HG03460 (cell line): ENCODE measurements around the gene ACSS1.

Experiments
- ATAC-seq: cut with Tn5 transposase; IDR thresholded peaks from one replicate; pipeline ENCODE4 v1.9.1; 2021; ENCODE audit not compliant: unreplicated experiment

The ACSS1 gene

GRCh38 chr20:25033265-25033923 lies 24.5 kb downstream of the ACSS1 start:
- no peak for ATAC-seq

GRCh38 chr20:25032478-25033264 lies 25.3 kb downstream of the ACSS1 start:
- no peak for ATAC-seq

DNA sequence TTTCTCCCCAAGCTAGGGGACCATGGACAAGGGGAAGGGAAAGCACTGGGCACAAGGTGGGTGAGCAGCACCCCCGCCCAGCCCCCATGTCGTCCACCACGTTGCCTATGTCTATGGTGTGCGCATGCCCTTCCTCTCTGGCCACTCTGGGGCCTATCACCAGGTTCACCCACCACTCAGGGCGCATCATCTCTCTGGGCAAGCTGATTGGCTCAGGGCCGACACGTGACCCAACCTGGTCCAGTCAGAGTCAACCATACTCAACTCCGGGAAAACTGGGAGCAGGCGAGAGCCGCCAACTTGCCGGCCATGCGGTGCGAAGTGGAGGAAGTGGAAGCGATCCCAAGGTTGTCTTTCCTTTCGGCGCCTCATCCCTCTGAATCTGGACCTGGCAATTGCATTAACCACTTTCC lies 25.9 kb downstream of the ACSS1 start:
- ATAC-seq, result no peak

GRCh38 chr20:25031241-25031640 lies 26.7 kb downstream of the ACSS1 start:
- ATAC-seq, result no peak

- ATAC-seq, result no peak
Observed at GRCh38 chr20:25030649-25031207, 27.2 kb downstream of the ACSS1 start.

DNA sequence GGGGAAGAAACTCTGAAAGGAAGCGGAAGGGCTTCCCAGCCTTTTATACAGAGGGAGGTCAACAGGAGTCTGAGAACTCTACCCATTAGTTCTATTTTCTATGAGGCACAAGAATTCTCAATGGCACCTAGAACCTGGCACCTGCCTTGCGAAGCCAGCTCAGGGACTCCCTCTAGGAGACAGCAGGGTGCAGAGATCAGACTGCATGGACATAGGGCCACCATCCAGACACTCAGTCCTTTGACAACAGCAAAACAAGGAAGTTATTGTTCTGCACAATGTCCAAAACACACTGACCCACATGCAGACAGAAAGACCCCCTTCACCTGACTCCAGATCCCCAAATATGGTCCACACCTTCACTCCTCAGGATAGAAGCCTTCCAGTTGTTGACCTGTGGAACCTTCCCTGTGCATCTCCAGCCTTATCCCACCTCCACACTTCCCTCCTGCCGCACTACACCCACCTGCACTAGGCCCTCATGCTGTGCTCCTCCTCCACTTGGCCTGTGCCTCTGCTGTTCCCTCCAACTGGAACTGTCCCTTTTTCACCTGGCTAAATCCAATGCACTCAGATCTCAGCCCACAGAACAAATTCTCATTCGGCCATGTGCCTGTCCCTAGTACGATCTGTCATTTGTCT lies 27.8 kb downstream of the ACSS1 start:
- no peak for ATAC-seq

- ATAC-seq, result no peak
Observed at GRCh38 chr20:25025986-25026605, 31.8 kb downstream of the ACSS1 start.

GRCh38 chr20:25025091-25025861 lies 32.7 kb downstream of the ACSS1 start:
- no peak for ATAC-seq

DNA sequence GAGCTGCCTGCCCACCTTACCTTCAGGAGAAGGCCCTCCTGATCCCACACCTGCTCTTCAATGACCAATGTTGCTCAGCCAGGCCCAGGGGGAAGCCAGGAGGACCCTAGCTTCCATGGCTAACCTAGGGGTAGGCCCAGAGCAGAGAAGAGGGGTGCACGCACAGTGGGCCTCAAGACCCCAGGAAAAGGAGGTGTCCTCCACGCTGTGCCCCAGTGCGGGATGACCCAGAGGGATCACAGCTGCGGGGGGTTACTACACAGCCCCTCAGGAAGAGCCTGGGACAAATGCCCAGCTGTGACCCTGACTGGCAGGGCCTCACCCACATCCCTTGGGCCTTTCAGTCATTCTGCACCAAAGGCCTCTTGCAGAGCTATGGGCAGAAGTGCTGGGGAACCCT lies 33.8 kb downstream of the ACSS1 start:
- ATAC-seq, result no peak

DNA sequence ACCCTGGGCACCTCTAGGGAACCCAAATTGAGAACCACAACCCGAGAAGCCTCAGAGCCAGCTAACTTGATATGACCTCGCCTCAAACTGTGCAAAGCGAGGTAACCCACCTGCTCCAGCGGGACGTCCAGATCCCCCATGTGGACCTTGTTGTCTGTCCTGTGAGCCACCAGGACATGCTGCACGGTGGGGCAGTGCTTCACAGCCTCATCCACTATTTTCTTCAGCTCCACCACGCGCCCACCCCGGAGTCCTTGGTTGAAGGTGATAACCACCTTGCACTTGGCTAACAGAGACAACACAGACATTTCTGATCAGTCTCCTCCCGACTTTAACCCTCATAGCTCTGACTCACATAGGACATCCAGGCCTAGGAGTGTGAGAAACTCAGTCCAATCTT lies 34.6 kb downstream of the ACSS1 start:
- no peak for ATAC-seq

DNA sequence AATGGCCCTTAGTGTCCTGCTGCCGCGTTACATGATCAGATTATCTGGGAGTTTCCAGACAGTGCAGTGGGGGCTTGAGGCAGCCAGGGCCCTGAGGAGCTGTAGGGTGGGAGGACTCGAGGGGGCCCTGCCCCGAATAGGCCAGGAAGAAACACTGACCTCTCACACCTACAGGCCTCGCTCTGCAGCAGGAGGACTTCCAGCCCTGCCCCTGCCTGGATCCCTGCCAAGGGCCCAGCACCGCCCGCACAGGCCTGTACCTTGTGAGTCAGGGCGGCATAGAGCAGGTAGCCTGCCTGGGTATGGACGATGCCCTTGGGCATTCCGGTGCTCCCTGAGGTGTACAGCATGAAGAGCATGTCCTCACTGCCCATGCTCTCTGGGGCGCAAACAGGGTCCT lies 35.3 kb downstream of the ACSS1 start:
- no peak for ATAC-seq

GRCh38 chr20:25021336-25021735 lies 36.6 kb downstream of the ACSS1 start:
- no peak for ATAC-seq

GRCh38 chr20:25020901-25021301 lies 37.0 kb downstream of the ACSS1 start:
- ATAC-seq, result no peak

GRCh38 chr20:25020345-25020744 lies 37.6 kb downstream of the ACSS1 start:
- ATAC-seq, result no peak

DNA sequence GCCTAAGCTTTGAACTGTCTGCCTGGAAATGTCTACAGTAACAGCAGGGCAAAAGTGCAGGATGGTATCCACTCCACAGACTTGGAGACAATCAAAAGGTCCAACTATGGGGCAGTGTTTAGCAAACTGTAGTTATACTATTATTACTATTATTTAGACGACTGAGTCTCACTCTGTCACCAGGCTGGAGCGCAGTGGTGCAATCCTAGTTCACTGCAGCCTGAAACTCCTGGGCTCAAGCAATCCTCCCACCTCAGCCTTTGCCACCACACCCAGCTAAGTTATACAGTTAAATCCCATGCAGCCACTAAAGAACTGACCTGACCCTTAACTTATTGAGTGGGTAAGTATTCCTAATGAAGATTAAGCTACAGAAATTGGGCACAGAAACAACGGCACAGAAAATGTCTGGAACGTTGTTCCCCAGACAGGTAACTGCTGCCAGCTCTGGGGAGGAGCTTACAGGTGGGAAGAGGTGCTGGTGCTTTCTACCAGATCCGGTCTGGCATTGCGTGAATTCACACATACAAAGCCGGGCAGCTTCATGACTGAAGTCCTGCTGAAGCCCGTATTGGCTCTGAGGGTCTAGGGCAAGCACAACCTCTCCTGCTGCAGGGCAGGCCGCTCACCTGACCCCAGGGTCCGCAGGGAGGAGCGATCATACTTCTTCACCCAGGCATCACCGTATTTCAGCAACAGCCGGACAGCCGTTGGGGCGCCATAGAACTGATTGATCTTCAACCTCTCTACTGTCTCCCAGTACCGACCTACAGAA lies 38.4 kb downstream of the ACSS1 start:
- no peak for ATAC-seq

DNA sequence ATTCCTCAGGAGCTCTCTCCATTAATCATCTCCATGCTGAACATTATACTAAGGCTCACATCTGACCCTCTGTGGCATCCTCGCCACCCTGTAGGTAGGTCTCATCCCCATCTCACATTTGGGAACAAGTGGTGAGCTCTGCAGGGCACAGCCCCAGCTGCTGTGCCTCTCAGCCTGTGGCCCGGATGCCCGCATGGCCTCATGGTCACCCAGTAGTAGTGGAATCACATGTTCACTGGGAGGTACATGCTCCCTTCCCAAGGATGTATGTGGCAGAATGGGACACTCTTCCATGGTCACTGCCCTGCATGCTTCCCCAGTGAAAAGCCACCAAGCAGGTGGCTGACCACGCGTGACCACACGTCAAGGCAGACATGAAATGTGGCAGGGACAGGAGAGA lies 39.1 kb downstream of the ACSS1 start:
- no peak for ATAC-seq

DNA sequence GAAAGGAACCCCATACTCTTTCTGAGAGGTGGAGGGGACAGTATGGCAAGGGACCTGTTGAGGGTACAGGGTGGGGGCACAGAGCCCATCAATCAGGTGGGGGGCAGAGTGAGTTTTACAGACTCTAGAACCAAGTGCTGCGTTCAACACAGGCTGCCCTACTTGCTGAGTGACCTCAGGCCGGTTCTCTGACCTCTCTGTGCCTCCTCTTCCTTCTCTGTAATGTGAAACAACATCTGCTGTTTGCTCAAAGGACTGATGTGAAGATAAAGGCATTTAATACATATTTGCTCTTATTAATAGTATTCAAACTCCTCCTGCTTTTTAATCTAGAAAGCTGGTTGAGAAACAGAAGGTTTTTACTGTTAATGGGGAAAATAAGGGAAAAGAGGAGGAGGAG lies 39.5 kb downstream of the ACSS1 start:
- no peak for ATAC-seq

- ATAC-seq, result no peak
Observed at GRCh38 chr20:25017257-25017803, 40.6 kb downstream of the ACSS1 start.

- no peak for ATAC-seq
Observed at GRCh38 chr20:25016471-25016870, 41.5 kb downstream of the ACSS1 start.

- ATAC-seq, result no peak
Observed at GRCh38 chr20:25015986-25016385, 42.0 kb downstream of the ACSS1 start.
